Measurements from ENCODE around the gene KLHL21.
A peak's percentile ranks its signal among the peaks of the same experiment; 100 is the strongest.

KLHL21 gene

GRCh38 chr1:6599141-6599975, 3.3 kb downstream of the KLHL21 start:
- DNase-seq: no peak

DNA sequence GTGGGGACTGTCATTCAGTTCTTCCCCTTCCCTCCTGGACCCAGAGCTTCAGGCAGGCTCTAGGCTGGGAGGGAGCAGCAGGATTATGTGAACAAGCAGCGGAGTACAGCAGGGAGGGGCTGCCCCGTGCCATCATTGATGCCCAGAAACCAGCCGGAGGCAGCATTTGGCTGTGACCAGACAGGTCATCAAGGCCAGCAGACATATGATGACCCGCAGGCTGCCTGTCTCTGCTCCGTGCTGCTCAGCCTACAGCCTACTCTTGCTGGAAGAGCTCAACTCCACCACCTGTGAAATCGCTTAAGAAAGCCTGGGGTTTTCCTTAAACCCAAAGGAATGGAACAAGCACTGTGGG, 4.9 kb downstream of the KLHL21 start:
- DNase-seq: no peak

DNA sequence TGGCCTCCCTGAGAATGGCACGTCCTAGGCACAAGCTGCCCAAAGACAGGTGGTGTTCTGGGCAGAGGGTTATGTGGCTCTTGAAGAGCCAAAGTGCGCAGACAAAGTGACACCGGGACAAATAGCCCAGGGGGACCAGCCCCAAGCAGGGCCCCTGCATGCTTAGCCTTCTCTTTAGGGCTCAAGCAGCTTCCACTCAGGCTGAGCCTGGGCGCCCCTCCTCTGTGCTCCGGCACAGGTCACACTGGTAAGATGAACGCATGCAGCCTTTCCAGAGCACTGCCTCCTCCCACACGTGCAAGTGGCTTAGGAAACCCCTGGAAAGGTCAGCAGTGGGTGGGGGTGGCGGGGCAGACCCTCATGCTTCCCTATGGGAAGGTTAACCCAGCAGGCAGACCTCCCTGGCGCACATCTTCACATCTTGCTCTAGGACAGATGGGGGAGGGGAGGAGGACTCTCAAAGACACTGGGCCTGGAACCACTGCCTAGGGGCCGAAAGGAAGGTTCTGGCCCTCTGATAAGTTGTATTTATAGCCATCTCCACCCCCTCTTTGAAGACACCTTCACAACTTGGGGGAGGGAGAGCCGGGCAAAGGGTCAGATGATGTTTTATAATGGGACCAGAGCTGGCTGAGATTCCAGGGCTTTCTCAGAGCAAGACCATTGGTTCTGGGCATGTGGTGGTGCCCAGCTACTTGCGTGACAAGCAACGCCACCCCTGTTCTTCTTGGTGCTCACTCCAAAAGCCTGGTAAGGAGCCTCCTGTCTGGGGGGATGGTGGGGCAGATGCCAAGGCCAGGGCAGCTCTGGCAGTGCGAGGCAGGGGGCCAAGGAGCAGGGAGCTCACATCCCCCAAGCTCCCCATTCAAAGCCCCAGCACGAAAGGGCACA, 5.5 kb downstream of the KLHL21 start:
- no peak for DNase-seq

DNA sequence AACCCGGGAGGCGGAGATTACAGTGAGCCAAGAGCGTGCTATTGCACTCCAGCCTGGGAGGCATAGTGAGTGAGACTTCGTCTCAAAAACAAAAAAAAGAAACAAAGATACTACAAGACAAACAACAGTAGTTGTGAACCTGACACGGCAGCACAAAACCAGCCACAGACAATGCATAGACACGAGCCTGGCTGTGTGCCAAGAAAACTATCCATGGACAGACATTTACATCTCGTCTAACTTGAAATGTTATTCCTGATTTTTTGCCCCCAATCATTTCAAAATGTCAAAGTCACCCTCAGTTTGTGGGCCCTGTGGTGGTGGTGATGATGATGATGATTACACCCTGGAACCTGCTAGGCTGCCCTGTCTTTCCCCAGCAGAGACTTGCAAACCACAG, 6.3 kb downstream of the KLHL21 start:
- DNase-seq: no peak

- DNase-seq: no peak
These were observed 7.5 kb downstream of the KLHL21 start for GRCh38 chr1:6594977-6595740.

- no peak for DNase-seq
These were observed 8.9 kb downstream of the KLHL21 start for GRCh38 chr1:6593810-6594209.

DNA sequence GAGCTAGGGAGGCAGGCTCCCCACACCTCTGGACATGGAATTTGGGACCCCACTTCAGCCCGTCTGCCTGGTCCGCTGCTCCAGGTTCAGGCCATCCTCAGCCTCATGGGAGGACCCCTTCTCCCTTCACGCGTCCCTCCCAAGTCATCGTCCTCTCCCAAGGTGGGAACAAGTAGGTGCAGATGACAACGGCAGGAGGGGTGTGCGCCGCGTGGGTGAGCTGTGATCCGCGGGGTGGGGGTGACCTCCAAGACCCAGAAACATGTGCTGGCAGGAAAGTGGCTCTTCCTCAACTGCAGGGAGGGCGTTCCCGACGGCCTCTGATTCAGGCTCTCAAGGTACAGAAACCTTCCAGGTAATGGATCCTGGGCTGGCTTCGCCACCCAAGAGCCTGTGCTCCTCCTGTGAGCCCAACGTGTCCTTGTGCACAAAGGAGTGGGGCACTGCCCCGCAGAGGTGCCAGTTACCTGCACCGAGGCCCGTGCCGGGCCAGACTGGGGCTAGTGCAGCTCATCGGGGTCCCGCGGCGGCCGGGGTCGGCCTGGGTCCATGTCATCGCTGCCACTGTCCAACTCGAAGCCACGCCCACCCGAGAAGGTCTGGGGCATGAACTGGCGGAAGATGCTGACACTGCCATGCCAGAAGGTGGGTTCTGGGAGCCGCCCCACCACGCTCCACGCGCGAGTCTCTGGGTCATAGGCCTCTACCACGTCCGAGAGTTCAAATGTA, 9.6 kb downstream of the KLHL21 start:
- DNase-seq: no peak

GRCh38 chr1:6592441-6592840, 10.2 kb downstream of the KLHL21 start:
- DNase-seq: no peak

DNA sequence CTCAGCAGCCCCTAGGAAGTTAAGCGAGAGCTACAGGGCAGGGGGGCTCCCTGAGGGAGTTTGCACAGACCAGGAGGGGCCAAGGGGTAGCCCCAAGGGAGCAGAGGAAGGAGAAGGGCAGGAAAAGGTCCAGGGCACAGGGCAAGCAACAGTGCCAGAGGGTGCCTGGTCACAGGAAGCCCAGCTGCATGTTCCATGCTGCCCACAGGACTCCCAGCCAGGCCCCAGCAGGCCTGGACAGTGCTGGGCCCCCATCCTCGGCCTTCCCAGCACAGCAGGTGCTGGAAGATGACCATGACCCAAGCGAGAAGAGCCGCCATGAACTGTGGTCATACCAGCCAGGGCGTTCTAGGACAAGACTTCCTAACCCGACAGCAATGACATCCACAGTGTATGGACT, 11.0 kb downstream of the KLHL21 start:
- no peak for DNase-seq

- DNase-seq: no peak
These were observed 11.4 kb downstream of the KLHL21 start for GRCh38 chr1:6591222-6591621.

GRCh38 chr1:6590046-6590445, 12.6 kb downstream of the KLHL21 start:
- DNase-seq: no peak

- DNase-seq: no peak
These were observed 13.7 kb downstream of the KLHL21 start for GRCh38 chr1:6588893-6589520.

GRCh38 chr1:6588128-6588892, 14.4 kb downstream of the KLHL21 start:
- no peak for DNase-seq

GRCh38 chr1:6587261-6588005, 15.2 kb downstream of the KLHL21 start:
- DNase-seq: peak; percentile 94

GRCh38 chr1:6586404-6586816, 16.3 kb downstream of the KLHL21 start:
- no peak for DNase-seq

- no peak for DNase-seq
These were observed 16.8 kb downstream of the KLHL21 start for GRCh38 chr1:6585841-6586240.

DNA sequence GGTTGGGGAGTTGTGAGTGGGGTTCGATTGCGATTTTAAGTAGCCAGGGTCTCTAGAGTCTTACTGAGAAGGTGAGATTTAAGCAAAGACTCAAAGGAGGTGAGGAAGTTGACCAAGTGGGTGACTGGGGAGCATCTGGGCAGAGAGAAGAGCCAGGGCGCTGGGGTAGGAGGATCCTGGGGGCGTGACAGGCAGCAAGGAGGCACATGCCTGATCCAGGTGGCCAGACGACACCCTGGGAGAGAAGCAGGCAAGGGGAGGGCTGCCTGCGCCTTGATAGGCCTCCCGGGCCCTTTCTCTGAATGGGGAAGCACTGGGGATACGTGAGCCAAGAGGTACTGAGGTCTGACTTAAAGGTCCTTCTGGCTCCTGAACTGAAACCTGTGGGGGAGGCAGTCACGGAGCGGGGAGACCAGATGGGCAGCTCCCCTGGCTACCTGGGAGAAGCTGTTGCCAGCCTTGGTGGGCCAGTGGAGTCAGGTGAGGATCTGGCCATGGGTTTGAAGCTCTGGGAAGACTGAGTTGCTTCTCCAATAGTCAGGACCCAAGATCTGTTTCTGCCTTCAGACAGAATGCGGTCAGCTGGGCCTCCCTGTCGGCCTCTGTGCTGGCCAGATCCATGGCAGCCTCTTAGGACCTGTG, 17.5 kb downstream of the KLHL21 start:
- no peak for DNase-seq

- DNase-seq: no peak
These were observed 18.3 kb downstream of the KLHL21 start for GRCh38 chr1:6584126-6585080.

- no peak for DNase-seq
These were observed 20.3 kb downstream of the KLHL21 start for GRCh38 chr1:6582370-6582769.

Data from NCI-H1092 treated with DMSO at 0.1 percent for 48 hours (cell line).